Neural progenitor cell (in vitro differentiated cells): ENCODE data around the gene IL1R2. TPM values are rescaled to one million over a fixed set of nuclear protein-coding genes. Genes with fewer than 3 reads are reported as not detected.

Experiments
- DNase-seq: peaks from one replicate; pipeline ENCODE4 v3.0.0-alpha.2; 2016; ENCODE audit warnings: low spot score
- H2AFZ ChIP-seq: fragments of 200-600 bp; sonication (generic); replicated peaks from 2 replicates; pipeline ENCODE4 v1.6.1; 2016; ENCODE audit warnings: antibody characterized with exemption
- H3F3A ChIP-seq: fragments of 200-600 bp; sonication (generic); 2 replicates; pipeline ENCODE4 v1.6.1; 2016; ENCODE audit warnings: antibody characterized with exemption, low read depth
- H3K27ac ChIP-seq: fragments of 200-600 bp; sonication (generic); 2 replicates; pipeline ENCODE4 v1.5.1; 2016; ENCODE audit warnings: mild to moderate bottlenecking
- H3K27me3 ChIP-seq: fragments of 200-600 bp; sonication (generic); 2 replicates; pipeline ENCODE4 v1.6.1; 2016; ENCODE audit warnings: mild to moderate bottlenecking, moderate library complexity
- H3K36me3 ChIP-seq: fragments of 200-600 bp; sonication (generic); 2 replicates; pipeline ENCODE4 v1.5.1; 2016
- H3K4me1 ChIP-seq: fragments of 200-600 bp; sonication (generic); 2 replicates; pipeline ENCODE4 v1.6.1; 2016; ENCODE audit warnings: mixed run types
- H3K4me2 ChIP-seq: fragments of 200-600 bp; sonication (generic); 2 replicates; pipeline ENCODE4 v1.6.1; 2016
- H3K4me3 ChIP-seq: fragments of 200-600 bp; sonication (generic); 2 replicates; pipeline ENCODE4 v1.5.1; 2016
- H3K79me2 ChIP-seq: fragments of 200-600 bp; sonication (generic); 2 replicates; pipeline ENCODE4 v1.6.1; 2016; ENCODE audit warnings: low read depth
- H3K9ac ChIP-seq: fragments of 200-600 bp; sonication (generic); 2 replicates; pipeline ENCODE4 v1.6.1; 2016
- H3K9me3 ChIP-seq: fragments of 200-600 bp; sonication (generic); 2 replicates; pipeline ENCODE4 v1.5.1; 2016; ENCODE audit warnings: low read depth
- H4K20me1 ChIP-seq: fragments of 200-600 bp; sonication (generic); 2 replicates; pipeline ENCODE4 v1.6.1; 2016; ENCODE audit warnings: low read depth
- H3K27ac Mint-ChIP-seq: 3 replicates; pipeline ENCODE4 v1.8.0; 2021; ENCODE audit warnings: mixed read lengths
- H3K27me3 Mint-ChIP-seq: 2 replicates; pipeline ENCODE4 v1.8.0; 2022; ENCODE audit warnings: low read depth, mild to moderate bottlenecking, inconsistent platforms, moderate library complexity, mixed read lengths; ENCODE audit not compliant: insufficient read depth
- H3K36me3 Mint-ChIP-seq: 3 replicates; pipeline ENCODE4 v1.8.0; 2021; ENCODE audit warnings: mixed read lengths
- H3K4me1 Mint-ChIP-seq: 3 replicates; pipeline ENCODE4 v1.8.0; 2021; ENCODE audit warnings: mixed read lengths
- H3K4me3 Mint-ChIP-seq: 3 replicates; pipeline ENCODE4 v1.8.0; 2021; ENCODE audit warnings: mild to moderate bottlenecking, moderate library complexity, mixed read lengths
- H3K9me3 Mint-ChIP-seq: 3 replicates; pipeline ENCODE4 v1.8.0; 2020; ENCODE audit warnings: mixed read lengths
- EZH2 ChIP-seq: fragments of 200-600 bp; sonication (generic); IDR thresholded peaks from 2 replicates; pipeline ENCODE4 v1.6.1; 2017; ENCODE audit warnings: antibody characterized with exemption, mild to moderate bottlenecking, moderate library complexity
- EZH2phosphoT487 ChIP-seq: fragments of 200-600 bp; sonication (generic); IDR thresholded peaks from 2 replicates; pipeline ENCODE4 v1.6.1; 2017; ENCODE audit warnings: antibody characterized with exemption
- total RNA-seq: library from RNA; depleted of rRNA; stranded (reverse); fragments of >200 nt; gene quantifications from 2 replicates; pipeline ENCODE4 v1.2.3, GENCODE V29; 2015; ENCODE audit warnings: low replicate concordance
- TF ChIP-seq, protein P1 (sequence below): fragments of 200-600 bp; sonication (generic); IDR thresholded peaks from 2 replicates; pipeline ENCODE4 v1.5.1; 2017; ENCODE audit warnings: antibody characterized with exemption, mild to moderate bottlenecking

IL1R2 gene
- total RNA-seq, 1 donor from 2014 or later: not detected

DNA sequence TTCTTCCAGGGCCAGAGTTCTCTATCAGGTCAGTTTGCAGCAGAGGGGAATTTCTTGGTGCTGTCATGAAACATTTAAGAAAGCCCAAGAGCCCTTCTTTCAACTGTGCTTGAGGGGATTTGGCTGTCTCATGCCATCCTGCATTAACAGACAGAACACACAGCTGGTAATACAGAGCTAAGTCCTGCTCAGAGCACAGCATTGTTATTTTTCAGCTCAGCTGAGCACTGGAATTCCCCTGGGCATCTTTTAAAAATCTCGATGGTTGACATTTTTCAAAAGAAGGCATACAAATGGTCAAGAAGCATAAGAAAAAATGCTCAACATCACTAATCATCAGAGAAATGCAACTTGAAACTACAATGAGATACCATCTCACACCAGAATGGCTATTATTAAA is 14.9 kb upstream of the IL1R2 start:
- H3K36me3 ChIP-seq: no peaks in the 10 kb centered on the region
- peaks cover 35% of the 10 kb centered on the region for H3K4me1 Mint-ChIP-seq
- no peak overlapping the region for H3K4me2 ChIP-seq
- no peak overlapping the region for H3K27ac Mint-ChIP-seq
- H3K27me3 ChIP-seq: no peaks in the 10 kb centered on the region
- no peak overlapping the region for H3K9ac ChIP-seq
- H3K9me3 ChIP-seq: no peaks in the 10 kb centered on the region
- peaks cover 4% of the 10 kb centered on the region for H3K27me3 Mint-ChIP-seq
- H3F3A ChIP-seq: peaks cover 12% of the 10 kb centered on the region
- peaks cover 17% of the 10 kb centered on the region for H3K4me1 ChIP-seq
- H4K20me1 ChIP-seq: no peaks in the 10 kb centered on the region
- no peak overlapping the region for H2AFZ ChIP-seq
- no peak overlapping the region for H3K27ac ChIP-seq
- TF ChIP-seq EZH2 (no peak), EZH2phosphoT487 (no peak)
- TF ChIP-seq, protein P1, sequence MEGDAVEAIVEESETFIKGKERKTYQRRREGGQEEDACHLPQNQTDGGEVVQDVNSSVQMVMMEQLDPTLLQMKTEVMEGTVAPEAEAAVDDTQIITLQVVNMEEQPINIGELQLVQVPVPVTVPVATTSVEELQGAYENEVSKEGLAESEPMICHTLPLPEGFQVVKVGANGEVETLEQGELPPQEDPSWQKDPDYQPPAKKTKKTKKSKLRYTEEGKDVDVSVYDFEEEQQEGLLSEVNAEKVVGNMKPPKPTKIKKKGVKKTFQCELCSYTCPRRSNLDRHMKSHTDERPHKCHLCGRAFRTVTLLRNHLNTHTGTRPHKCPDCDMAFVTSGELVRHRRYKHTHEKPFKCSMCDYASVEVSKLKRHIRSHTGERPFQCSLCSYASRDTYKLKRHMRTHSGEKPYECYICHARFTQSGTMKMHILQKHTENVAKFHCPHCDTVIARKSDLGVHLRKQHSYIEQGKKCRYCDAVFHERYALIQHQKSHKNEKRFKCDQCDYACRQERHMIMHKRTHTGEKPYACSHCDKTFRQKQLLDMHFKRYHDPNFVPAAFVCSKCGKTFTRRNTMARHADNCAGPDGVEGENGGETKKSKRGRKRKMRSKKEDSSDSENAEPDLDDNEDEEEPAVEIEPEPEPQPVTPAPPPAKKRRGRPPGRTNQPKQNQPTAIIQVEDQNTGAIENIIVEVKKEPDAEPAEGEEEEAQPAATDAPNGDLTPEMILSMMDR: no peak
- H3K9me3 Mint-ChIP-seq: peaks cover 4% of the 10 kb centered on the region
- peak; percentile 30 for DNase-seq
- H3K4me3 Mint-ChIP-seq: no peak overlapping the region
- no peak overlapping the region for H3K4me3 ChIP-seq
- no peaks in the 10 kb centered on the region for H3K36me3 Mint-ChIP-seq
- H3K79me2 ChIP-seq: no peaks in the 10 kb centered on the region

DNA sequence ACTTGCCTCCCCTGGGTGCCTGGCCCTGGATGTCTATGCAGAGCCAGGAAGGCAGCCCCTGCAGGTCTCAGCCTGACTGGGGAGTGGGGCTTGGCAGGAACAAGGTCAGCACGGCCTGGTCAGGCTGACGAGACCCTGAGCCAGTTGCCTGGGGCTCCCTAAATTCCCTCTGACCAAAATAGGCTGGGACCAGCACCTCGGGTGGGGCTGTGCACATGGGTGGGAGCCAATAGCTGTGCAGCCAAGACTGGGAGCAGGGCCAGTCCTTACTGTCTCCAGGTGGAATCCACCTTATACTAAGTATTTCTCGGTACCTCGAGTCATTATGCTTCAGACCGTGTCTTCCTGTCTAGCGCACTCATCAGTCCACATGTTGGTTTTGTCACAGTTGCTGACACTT is 11.4 kb upstream of the IL1R2 start:
- no peak overlapping the region for H3K27ac Mint-ChIP-seq
- no peaks in the 10 kb centered on the region for H3K9me3 Mint-ChIP-seq
- H3K27me3 Mint-ChIP-seq: peaks cover 4% of the 10 kb centered on the region
- Histone ChIP-seq H3K4me2 (no peak overlapping the region), H3K36me3 (no peaks in the 10 kb centered on the region), H3K27ac (no peak overlapping the region), H3F3A (no peaks in the 10 kb centered on the region), H3K79me2 (no peaks in the 10 kb centered on the region), H3K27me3 (no peaks in the 10 kb centered on the region), H3K9me3 (no peaks in the 10 kb centered on the region), H3K9ac (no peak overlapping the region), H3K4me1 (peaks cover 11% of the 10 kb centered on the region), H4K20me1 (no peaks in the 10 kb centered on the region), H3K4me3 (no peak overlapping the region), H2AFZ (no peak overlapping the region)
- H3K4me3 Mint-ChIP-seq: no peak overlapping the region
- no peaks in the 10 kb centered on the region for H3K36me3 Mint-ChIP-seq
- no peak for TF ChIP-seq EZH2phosphoT487
- no peak for TF ChIP-seq EZH2
- TF ChIP-seq, protein P1: no peak
- peaks cover 51% of the 10 kb centered on the region for H3K4me1 Mint-ChIP-seq
- no peak for DNase-seq

DNA sequence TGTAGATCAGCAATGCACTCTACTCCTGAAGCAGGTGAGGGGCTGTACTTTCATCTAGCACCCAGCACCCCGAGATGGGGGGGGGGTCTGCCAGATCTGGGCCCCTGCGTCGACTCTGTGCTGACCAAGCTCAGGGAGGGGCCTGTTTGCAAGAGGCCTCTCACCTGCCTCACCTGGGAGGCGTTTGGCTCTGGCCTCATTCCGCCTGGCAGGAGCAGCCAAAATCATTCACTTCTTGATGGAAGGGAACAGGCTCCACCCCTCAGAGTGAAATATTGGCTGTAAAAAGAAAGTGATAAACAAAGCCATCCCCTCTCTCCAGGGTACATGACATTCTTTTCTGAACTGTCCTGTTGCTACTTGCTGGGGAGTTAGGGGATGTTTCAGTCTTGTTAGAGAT is 10.7 kb upstream of the IL1R2 start:
- TF ChIP-seq EZH2phosphoT487 (no peak), EZH2 (no peak)
- TF ChIP-seq, protein P1: no peak

More for the DNA sequence above, 10.7 kb upstream of the IL1R2 start:
- Histone ChIP-seq H3K4me2 (no peak overlapping the region), H3K4me1 (peaks cover 11% of the 10 kb centered on the region), H3K4me3 (no peak overlapping the region), H4K20me1 (no peaks in the 10 kb centered on the region), H3K79me2 (no peaks in the 10 kb centered on the region), H3K36me3 (no peaks in the 10 kb centered on the region), H3K9me3 (no peaks in the 10 kb centered on the region), H3F3A (no peaks in the 10 kb centered on the region), H3K9ac (no peak overlapping the region), H3K27ac (no peak overlapping the region), H3K27me3 (no peaks in the 10 kb centered on the region), H2AFZ (no peak overlapping the region)
- H3K27me3 Mint-ChIP-seq: peaks cover 4% of the 10 kb centered on the region
- H3K27ac Mint-ChIP-seq: no peak overlapping the region
- H3K9me3 Mint-ChIP-seq: no peaks in the 10 kb centered on the region
- no peak overlapping the region for H3K4me3 Mint-ChIP-seq
- H3K36me3 Mint-ChIP-seq: no peaks in the 10 kb centered on the region
- no peak for DNase-seq
- peaks cover 49% of the 10 kb centered on the region for H3K4me1 Mint-ChIP-seq
